Gastroesophageal sphincter (tissue), 3 donors: ENCODE data around the gene AATK.

ENCODE experiments used
- CTCF ChIP-seq, 4 experiments: fragments of 200-600 bp in 2 of 4; fragments of 450-650 bp in 2 of 4; sonication (generic) in 1 of 4; IDR thresholded peaks; one replicate each; pipeline ENCODE4 v1.5.1; 2017 to 2019; ENCODE audit warnings: antibody characterized with exemption in 4 of 4, mild to moderate bottlenecking in 2 of 4, moderate library complexity in 2 of 4
- POLR2A ChIP-seq, 2 donors: fragments of 450-650 bp; IDR thresholded peaks; one replicate each; pipeline ENCODE4 v1.6.1; 2017; ENCODE audit warnings: antibody characterized with exemption in 2 of 2, mild to moderate bottlenecking in 2 of 2, moderate library complexity in 1 of 2
- POLR2AphosphoS5 ChIP-seq: sonication (generic); formaldehyde crosslinking; IDR thresholded peaks from one replicate; pipeline ENCODE4 v1.6.1; 2017; ENCODE audit warnings: antibody characterized with exemption

GRCh38 chr17:81091774-81092517, 74.1 kb downstream of the AATK start:
- TF ChIP-seq CTCF (IDR thresholded peaks at IDR 0.05) (no peak), POLR2A (IDR thresholded peaks at IDR 0.05) (no peak), POLR2AphosphoS5 (no peak)
